ENCODE results near the gene COCH.

Gene COCH

GRCh38 chr14:30884901-30885300 is 10.5 kb downstream of the COCH start:
- no peak overlapping the region for H3K27ac ChIP-seq
- no peak for DNase-seq (ENCODE audit: low spot score)
- no peak for TF ChIP-seq CTCF (conservative IDR thresholded peaks at IDR 0.05; ENCODE audit: low read depth)
- ChIA-PET POLR2A (ENCODE audit: low non-redundant PET) (no interaction called here), CTCF (no interaction called here)

- POLR2A ChIA-PET (ENCODE audit: low non-redundant PET), result no interaction called here
- TF ChIP-seq CTCF (conservative IDR thresholded peaks at IDR 0.05; ENCODE audit: low read depth), result no peak
- H3K27ac ChIP-seq, result no peak overlapping the region
- no peak for DNase-seq (ENCODE audit: low spot score)
- CTCF ChIA-PET, result interaction anchor here (0.6 kb wide), 2 partner anchors 16 to 116 kb away, joined by 3 read pairs; no protein-coding TSS in a partner anchor
Observed at GRCh38 chr14:30885840-30886740, 11.7 kb downstream of the COCH start.

- CTCF ChIA-PET, result no interaction called here
- no peak overlapping the region for H3K27ac ChIP-seq
- DNase-seq (ENCODE audit: low spot score), result no peak
- POLR2A ChIA-PET (ENCODE audit: low non-redundant PET), result no interaction called here
- TF ChIP-seq CTCF (conservative IDR thresholded peaks at IDR 0.05; ENCODE audit: low read depth), result no peak
Observed at GRCh38 chr14:30888480-30889243, 14.3 kb downstream of the COCH start.

DNA sequence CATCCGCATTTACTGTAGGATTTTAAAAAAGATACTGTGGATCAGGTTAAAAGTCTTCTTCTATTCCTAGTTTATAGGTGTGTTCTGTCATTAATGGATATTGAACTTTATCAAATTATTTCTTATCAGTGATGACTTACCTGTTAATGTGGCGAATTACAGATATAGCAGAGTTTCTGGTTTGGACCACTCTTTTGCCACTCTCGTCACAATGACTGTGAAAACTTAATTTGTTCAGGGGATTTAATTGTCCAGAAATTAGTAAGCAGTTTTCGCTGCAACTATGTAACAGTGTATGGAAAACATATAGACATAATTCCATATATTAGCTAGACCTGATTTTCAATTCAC is 14.9 kb downstream of the COCH start:
- H3K27ac ChIP-seq, result no peak overlapping the region
- ChIA-PET CTCF (no interaction called here), POLR2A (ENCODE audit: low non-redundant PET) (no interaction called here)
- TF ChIP-seq CTCF (conservative IDR thresholded peaks at IDR 0.05; ENCODE audit: low read depth), result no peak
- DNase-seq (ENCODE audit: low spot score), result no peak

DNA sequence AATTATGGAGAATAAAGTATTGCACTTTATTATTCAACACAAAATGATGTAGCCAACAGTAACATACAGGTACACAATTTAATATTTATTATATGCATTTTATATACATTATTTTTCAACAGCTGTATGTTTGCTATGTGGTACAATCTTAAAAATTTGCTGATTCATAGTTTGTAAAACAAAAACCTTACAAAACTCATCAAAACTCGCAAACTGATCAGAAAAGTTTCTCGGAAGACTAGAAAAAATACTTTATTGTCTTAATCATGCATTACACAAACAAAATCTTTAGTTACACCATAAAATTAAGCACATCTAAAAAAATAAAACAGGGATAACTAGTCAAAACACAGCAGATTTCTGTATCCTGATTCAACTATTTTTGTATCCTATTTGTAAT is 19.5 kb downstream of the COCH start:
- ChIA-PET POLR2A (ENCODE audit: low non-redundant PET) (no interaction called here), CTCF (no interaction called here)
- DNase-seq (ENCODE audit: low spot score), result no peak
- TF ChIP-seq CTCF (conservative IDR thresholded peaks at IDR 0.05; ENCODE audit: low read depth), result no peak
- H3K27ac ChIP-seq, result no peak overlapping the region

DNA sequence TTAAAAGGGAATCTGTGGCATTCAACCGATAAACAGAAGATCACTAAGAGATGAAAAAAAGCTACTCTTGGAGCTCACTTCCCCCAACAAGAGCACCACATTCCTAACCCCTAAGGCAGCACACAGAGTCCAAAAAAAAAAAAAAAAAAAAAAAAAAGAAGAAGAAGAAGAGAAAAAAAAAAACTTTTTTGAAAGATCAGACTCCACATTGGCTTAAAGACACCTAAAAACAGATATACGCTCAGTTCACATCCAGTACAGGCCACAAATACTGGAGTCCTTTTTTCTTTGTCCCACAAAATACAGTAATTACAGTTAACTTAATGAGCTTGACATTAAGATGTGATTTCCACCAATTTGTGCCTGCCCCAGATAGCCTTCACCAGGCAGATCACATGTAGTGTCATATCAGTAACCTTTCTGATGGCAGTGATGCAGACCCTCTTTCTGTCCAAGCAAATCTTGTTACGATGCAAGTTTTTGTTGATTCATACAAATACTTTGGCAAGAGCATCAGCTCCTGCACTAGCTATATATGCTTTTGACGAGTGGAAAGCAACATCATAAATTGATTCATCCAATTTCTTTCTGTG is 20.7 kb downstream of the COCH start:
- no peak for DNase-seq (ENCODE audit: low spot score)
- CTCF ChIA-PET, result interaction anchor here (0.6 to 0.7 kb wide), 3 partner anchors 8 to 893 kb away, joined by 3 read pairs; no protein-coding TSS in a partner anchor
- POLR2A ChIA-PET (ENCODE audit: low non-redundant PET), result no interaction called here
- no peak overlapping the region for H3K27ac ChIP-seq
- TF ChIP-seq CTCF (conservative IDR thresholded peaks at IDR 0.05; ENCODE audit: low read depth), result no peak
